Suppressor macrophage (primary cell): ENCODE results near the gene TECPR2.

Experiments used
- DNase-seq, 4 experiments: peaks; one replicate each; pipeline ENCODE4 v3.0.0-alpha.2; 2020 to 2022

The TECPR2 gene

GRCh38 chr14:102497998-102498677 is 135.4 kb downstream of the TECPR2 start:
- DNase-seq, result no peak

GRCh38 chr14:102498678-102499265 is 136.0 kb downstream of the TECPR2 start:
- no peak for DNase-seq

GRCh38 chr14:102499401-102500157 is 136.8 kb downstream of the TECPR2 start:
- DNase-seq, result peak; percentile 28 to 60 (median 58)

GRCh38 chr14:102500158-102500662 is 137.5 kb downstream of the TECPR2 start:
- peak; percentile 86 to 93 (median 90) for DNase-seq

GRCh38 chr14:102500713-102501112 is 138.0 kb downstream of the TECPR2 start:
- peak in 3 of 4 experiments; percentile 56 to 68 (median 60) for DNase-seq

GRCh38 chr14:102501751-102502315 is 139.1 kb downstream of the TECPR2 start:
- DNase-seq, result no peak

- DNase-seq, result no peak
These were observed 139.8 kb downstream of the TECPR2 start for GRCh38 chr14:102502571-102502970.

- DNase-seq, result peak in 2 of 4 experiments; percentile 36 to 38
These were observed 141.0 kb downstream of the TECPR2 start for GRCh38 chr14:102503641-102504327.

- peak in 1 of 4 experiments; percentile 7 for DNase-seq
These were observed 141.7 kb downstream of the TECPR2 start for GRCh38 chr14:102504328-102504999.

- peak in 1 of 4 experiments; percentile 2 for DNase-seq
These were observed 142.4 kb downstream of the TECPR2 start for GRCh38 chr14:102505000-102505619.

GRCh38 chr14:102505775-102506625 is 143.3 kb downstream of the TECPR2 start:
- DNase-seq, result peak in 1 of 4 experiments; percentile 2

- DNase-seq, result peak in 1 of 4 experiments; percentile 1
These were observed 143.8 kb downstream of the TECPR2 start for GRCh38 chr14:102506626-102506925.

GRCh38 chr14:102507081-102507856 is 144.5 kb downstream of the TECPR2 start:
- peak in 1 of 4 experiments; percentile 2 for DNase-seq

- DNase-seq, result peak in 1 of 4 experiments; percentile 2
These were observed 145.1 kb downstream of the TECPR2 start for GRCh38 chr14:102507857-102508312.

- peak in 1 of 4 experiments; percentile 2 for DNase-seq
These were observed 145.7 kb downstream of the TECPR2 start for GRCh38 chr14:102508410-102508773.

- peak; percentile 78 to 87 (median 84) for DNase-seq
These were observed 146.3 kb downstream of the TECPR2 start for GRCh38 chr14:102508774-102509745.

- peak; percentile 97 to 99 (median 98) for DNase-seq
These were observed 147.2 kb downstream of the TECPR2 start, which contains the start of gene ANKRD9 for GRCh38 chr14:102509746-102510615. ANKRD9 (minus strand) TSS chr14:102509776; CDS start chr14:102507889, 1,887 bp downstream.
